PC-3 (cell line): ENCODE data around the gene LCN6. TPM values are rescaled to one million over a fixed set of nuclear protein-coding genes. Genes with fewer than 3 reads are reported as not detected.

Experiments used
- ATAC-seq: fragments of 200-7000 bp; cut with Tn5 transposase; 2 replicates; pipeline ENCODE4 v1.9.1; 2020; ENCODE audit warnings: mild to moderate bottlenecking, moderate library complexity
- BruUV-seq: library from RNA; stranded (reverse); fragments of 400-500 nt; replicated peaks from 2 replicates; lab custom pipeline; 2021; lab: Mats Ljungman, UMichigan
- CTCF ChIA-PET: fragments of 300-600 bp; sonication (Branson Sonifier 250); formaldehyde crosslinking; loops from one replicate; lab custom pipeline; 2022; ENCODE audit warnings: antibody characterized with exemption; lab: Charles Lee
- POLR2A ChIA-PET: fragments of 300-600 bp; sonication (Branson Sonifier 250); formaldehyde crosslinking; loops from one replicate; lab custom pipeline; 2022; ENCODE audit warnings: antibody characterized with exemption; ENCODE audit not compliant: unreplicated experiment; lab: Charles Lee
- DNase-seq: peaks from one replicate; pipeline ENCODE4 v3.0.0-alpha.2; 2015
- H2AFZ ChIP-seq: fragments of 300-600 bp; sonication (generic); 2 replicates; pipeline ENCODE4 v1.6.0; 2016; ENCODE audit warnings: antibody characterized with exemption, low read length
- H3F3A ChIP-seq: fragments of 300-600 bp; sonication (generic); one replicate; pipeline ENCODE4 v1.6.0; 2017; ENCODE audit warnings: antibody characterized with exemption, low read length, control low read depth, mild to moderate bottlenecking; ENCODE audit not compliant: unreplicated experiment
- H3K27ac ChIP-seq: fragments of 300-600 bp; sonication (generic); 2 replicates; pipeline ENCODE4 v1.5.1; 2016; ENCODE audit warnings: mild to moderate bottlenecking, low read length
- H3K27me3 ChIP-seq: fragments of 300-600 bp; sonication (generic); 2 replicates; pipeline ENCODE4 v1.6.1; 2016; ENCODE audit warnings: low read length, mixed read lengths
- H3K36me3 ChIP-seq: fragments of 300-600 bp; sonication (generic); 2 replicates; pipeline ENCODE4 v1.6.1; 2016; ENCODE audit warnings: low read depth, mixed run types, low read length, mixed read lengths
- H3K4me1 ChIP-seq: fragments of 300-600 bp; sonication (generic); 2 replicates; pipeline ENCODE4 v1.5.1; 2016; ENCODE audit warnings: low read length; ENCODE audit not compliant: insufficient read depth
- H3K4me2 ChIP-seq: fragments of 300-600 bp; sonication (generic); 2 replicates; pipeline ENCODE4 v1.6.0; 2016; ENCODE audit warnings: low read length
- H3K4me3 ChIP-seq: fragments of 300-600 bp; sonication (generic); 2 replicates; pipeline ENCODE4 v1.5.1; 2016; ENCODE audit warnings: mild to moderate bottlenecking, low read length, mixed read lengths
- H3K79me2 ChIP-seq: fragments of 300-600 bp; sonication (generic); 2 replicates; pipeline ENCODE4 v1.6.1; 2017; ENCODE audit warnings: low read length, mixed read lengths
- H3K9ac ChIP-seq: fragments of 300-600 bp; sonication (generic); 2 replicates; pipeline ENCODE4 v1.6.0; 2016; ENCODE audit warnings: mild to moderate bottlenecking, low read length
- H3K9me2 ChIP-seq: fragments of 300-600 bp; sonication (generic); replicated peaks from 2 replicates; pipeline ENCODE4 v1.6.1; 2016; ENCODE audit warnings: mixed run types, low read length, mixed read lengths
- H3K9me3 ChIP-seq: fragments of 300-600 bp; sonication (generic); 2 replicates; pipeline ENCODE4 v1.6.1; 2016; ENCODE audit warnings: low read length, mixed read lengths
- H4K20me1 ChIP-seq: fragments of 300-600 bp; sonication (generic); 2 replicates; pipeline ENCODE4 v1.6.1; 2016; ENCODE audit warnings: low read length, mixed read lengths
- CTCF ChIP-seq: fragments of 300-600 bp; sonication (generic); conservative IDR thresholded peaks from 2 replicates; pipeline ENCODE4 v1.5.1; 2017; ENCODE audit warnings: antibody characterized with exemption, low read depth, mild to moderate bottlenecking, low read length
- EZH2 ChIP-seq: fragments of 300-600 bp; sonication (generic); IDR thresholded peaks from one replicate; pipeline ENCODE4 v1.6.1; 2017; ENCODE audit warnings: antibody characterized with exemption, mild to moderate bottlenecking, low read length; ENCODE audit not compliant: unreplicated experiment
- EZH2phosphoT487 ChIP-seq: fragments of 300-600 bp; sonication (generic); IDR thresholded peaks from 2 replicates; pipeline ENCODE4 v1.6.1; 2018; ENCODE audit warnings: mild to moderate bottlenecking, antibody characterized with exemption, low read length, borderline replicate concordance
- intact Hi-C: fragments of 100-400 bp; cut with micrococcal nuclease; formaldehyde crosslinking; loops from 2 replicates; pipeline ENCODE4 v1.9.0; 2023
- total RNA-seq: library from RNA; depleted of rRNA; stranded (reverse); fragments of >200 nt; gene quantifications from 2 replicates; pipeline ENCODE4 v1.2.3, GENCODE V29; 2014

LCN6 gene
- total RNA-seq, 1 experiment from 2014 or later = not detected

- H3K27me3 ChIP-seq = no peaks in the 10 kb centered on the region
- no peaks in the 10 kb centered on the region for H3K79me2 ChIP-seq
- H3K4me2 ChIP-seq = no peak overlapping the region
- no peaks in the 10 kb centered on the region for H3K9me2 ChIP-seq
- no peak overlapping the region for H2AFZ ChIP-seq
- no peaks in the 10 kb centered on the region for H3K36me3 ChIP-seq
- no peaks in the 10 kb centered on the region for H4K20me1 ChIP-seq
- POLR2A ChIA-PET = no interaction called here
- CTCF ChIA-PET = no interaction called here
- BruUV-seq = TSS peak; percentile 28
- intact Hi-C loops = no loop called here
- DNase-seq (no peak), ATAC-seq (no peak)
- no peaks in the 10 kb centered on the region for H3F3A ChIP-seq
- H3K4me1 ChIP-seq = no peaks in the 10 kb centered on the region; the same call in 1 of the 2 replicates
- no peak for TF ChIP-seq CTCF
- no peak for TF ChIP-seq EZH2
- no peak for TF ChIP-seq EZH2phosphoT487
- H3K4me3 ChIP-seq = no peak overlapping the region
- H3K27ac ChIP-seq = no peak overlapping the region
- no peaks in the 10 kb centered on the region for H3K9me3 ChIP-seq
- no peak overlapping the region for H3K9ac ChIP-seq
These were observed 34.0 kb downstream of the LCN6 start for GRCh38 chr9:136714096-136714892.

DNA sequence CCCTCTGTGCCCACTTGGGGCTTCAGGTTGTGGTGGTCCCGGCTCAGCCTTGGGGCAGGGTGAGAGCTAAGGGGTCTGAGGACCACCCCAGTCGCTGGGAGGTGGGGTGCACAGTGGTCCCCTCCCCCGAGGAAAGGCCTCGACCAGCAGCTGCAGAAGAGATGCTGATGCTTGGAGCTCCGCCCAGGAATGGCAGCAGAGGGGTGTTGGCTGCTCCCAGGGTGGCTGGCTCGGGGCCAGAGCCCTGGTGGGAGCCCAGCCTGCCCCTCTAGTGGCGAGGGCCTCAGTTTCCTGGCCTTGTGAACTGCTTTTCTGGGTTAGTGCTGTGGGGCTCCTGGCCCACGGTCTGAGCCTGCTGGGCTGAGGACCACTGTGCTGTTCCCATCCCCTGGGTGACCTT is 34.8 kb downstream of the LCN6 start:
- no TSS peak for BruUV-seq
- Histone ChIP-seq H3K4me3 (peak overlapping the region; percentile 70), H4K20me1 (no peaks in the 10 kb centered on the region), H3F3A (no peaks in the 10 kb centered on the region), H3K36me3 (no peaks in the 10 kb centered on the region), H2AFZ (no peak overlapping the region), H3K27me3 (no peaks in the 10 kb centered on the region), H3K79me2 (no peaks in the 10 kb centered on the region), H3K4me1 (no peaks in the 10 kb centered on the region; the same call in 1 of the 2 replicates), H3K9me3 (no peaks in the 10 kb centered on the region), H3K9ac (no peak overlapping the region), H3K4me2 (peak overlapping the region; percentile 90), H3K9me2 (no peaks in the 10 kb centered on the region), H3K27ac (no peak overlapping the region)
- ATAC-seq = no peak
- ChIA-PET CTCF (no interaction called here), POLR2A (no interaction called here)
- TF ChIP-seq CTCF (no peak), EZH2 (no peak), EZH2phosphoT487 (no peak)
- intact Hi-C loops = no loop called here
- no peak for DNase-seq
